Stimulated activated CD4-positive, alpha-beta T cell treated with anti-CD3 and anti-CD28 coated beads, Interleukin-4, amount 100 ng/mL, for 48 hours (primary cell): ENCODE measurements around the gene SLC22A1.

Experiments
- DNase-seq, 2 donors: peaks; one replicate each; pipeline ENCODE4 v3.0.0-alpha.2; 2020; ENCODE audit warnings: low read depth in 2 of 2

SLC22A1 gene

GRCh38 chr6:160173806-160174527 is 52.4 kb downstream of the SLC22A1 start:
- DNase-seq = no peak

- DNase-seq = no peak
Observed at GRCh38 chr6:160174681-160175080, 53.1 kb downstream of the SLC22A1 start.

GRCh38 chr6:160177220-160177619 is 55.6 kb downstream of the SLC22A1 start:
- no peak for DNase-seq

- DNase-seq = no peak
Observed at GRCh38 chr6:160178271-160178670, 56.7 kb downstream of the SLC22A1 start.

- DNase-seq = no peak
Observed at GRCh38 chr6:160180706-160181105, 59.1 kb downstream of the SLC22A1 start.

GRCh38 chr6:160188773-160189172 is 67.2 kb downstream of the SLC22A1 start:
- DNase-seq = no peak

GRCh38 chr6:160190081-160190480 is 68.5 kb downstream of the SLC22A1 start:
- no peak for DNase-seq

- no peak for DNase-seq
Observed at GRCh38 chr6:160190973-160191372, 69.4 kb downstream of the SLC22A1 start.

- DNase-seq = no peak
Observed at GRCh38 chr6:160192840-160193239, 71.2 kb downstream of the SLC22A1 start.

- DNase-seq = no peak
Observed at GRCh38 chr6:160194808-160195207, 73.2 kb downstream of the SLC22A1 start.

- DNase-seq = no peak
Observed at GRCh38 chr6:160197662-160198061, 76.0 kb downstream of the SLC22A1 start.

- DNase-seq = no peak
Observed at GRCh38 chr6:160198606-160199211, 77.1 kb downstream of the SLC22A1 start.

GRCh38 chr6:160201061-160201460 is 79.4 kb downstream of the SLC22A1 start:
- DNase-seq = no peak

GRCh38 chr6:160202411-160202810 is 80.8 kb downstream of the SLC22A1 start:
- DNase-seq = no peak

GRCh38 chr6:160203076-160203475 is 81.5 kb downstream of the SLC22A1 start:
- DNase-seq = no peak

- no peak for DNase-seq
Observed at GRCh38 chr6:160203522-160203921, 81.9 kb downstream of the SLC22A1 start.

- DNase-seq = no peak
Observed at GRCh38 chr6:160203953-160204352, 82.3 kb downstream of the SLC22A1 start.

GRCh38 chr6:160204710-160205109 is 83.1 kb downstream of the SLC22A1 start:
- DNase-seq = no peak

GRCh38 chr6:160207618-160208017 is 86.0 kb downstream of the SLC22A1 start:
- no peak for DNase-seq
